GM12873 (cell line): ENCODE measurements around the gene HLF.

Experiments used
- TF ChIP-seq, protein P1 (sequence below): IDR thresholded peaks from 2 replicates; pipeline ENCODE4 v1.5.1; 2012; ENCODE audit warnings: low read depth, mild to moderate bottlenecking, moderate library complexity, low read length, control low read depth; ENCODE audit not compliant: insufficient read depth; ENCODE audit errors: missing control alignments

The HLF gene

DNA sequence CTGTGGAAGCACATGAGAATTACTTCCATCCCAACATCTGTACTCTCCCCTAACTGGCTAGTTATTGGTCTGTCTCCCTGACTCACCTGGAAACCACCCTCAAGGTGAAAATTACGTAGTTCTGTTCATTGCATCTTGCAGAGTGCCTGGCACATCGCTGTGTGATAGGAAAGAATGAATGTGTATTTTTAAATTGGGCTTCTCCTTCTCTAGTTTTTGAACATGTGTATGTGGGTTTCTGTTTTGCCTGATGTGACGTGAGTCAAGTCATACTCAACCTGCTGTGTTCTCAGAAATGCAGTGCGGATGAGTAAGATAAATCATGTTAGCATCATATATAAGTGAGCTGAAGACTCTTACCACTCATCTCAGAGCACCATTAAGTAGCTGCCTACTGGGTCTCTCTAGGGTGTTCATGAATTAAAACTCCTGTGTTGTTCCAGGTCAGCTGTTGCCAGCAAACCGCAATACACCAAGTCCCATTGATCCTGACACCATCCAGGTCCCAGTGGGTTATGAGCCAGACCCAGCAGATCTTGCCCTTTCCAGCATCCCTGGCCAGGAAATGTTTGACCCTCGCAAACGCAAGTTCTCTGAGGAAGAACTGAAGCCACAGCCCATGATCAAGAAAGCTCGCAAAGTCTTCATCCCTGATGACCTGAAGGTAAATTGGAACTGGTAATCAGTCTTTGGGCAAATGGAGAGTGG, 50.2 kb downstream of the HLF start:
- TF ChIP-seq, protein P1, sequence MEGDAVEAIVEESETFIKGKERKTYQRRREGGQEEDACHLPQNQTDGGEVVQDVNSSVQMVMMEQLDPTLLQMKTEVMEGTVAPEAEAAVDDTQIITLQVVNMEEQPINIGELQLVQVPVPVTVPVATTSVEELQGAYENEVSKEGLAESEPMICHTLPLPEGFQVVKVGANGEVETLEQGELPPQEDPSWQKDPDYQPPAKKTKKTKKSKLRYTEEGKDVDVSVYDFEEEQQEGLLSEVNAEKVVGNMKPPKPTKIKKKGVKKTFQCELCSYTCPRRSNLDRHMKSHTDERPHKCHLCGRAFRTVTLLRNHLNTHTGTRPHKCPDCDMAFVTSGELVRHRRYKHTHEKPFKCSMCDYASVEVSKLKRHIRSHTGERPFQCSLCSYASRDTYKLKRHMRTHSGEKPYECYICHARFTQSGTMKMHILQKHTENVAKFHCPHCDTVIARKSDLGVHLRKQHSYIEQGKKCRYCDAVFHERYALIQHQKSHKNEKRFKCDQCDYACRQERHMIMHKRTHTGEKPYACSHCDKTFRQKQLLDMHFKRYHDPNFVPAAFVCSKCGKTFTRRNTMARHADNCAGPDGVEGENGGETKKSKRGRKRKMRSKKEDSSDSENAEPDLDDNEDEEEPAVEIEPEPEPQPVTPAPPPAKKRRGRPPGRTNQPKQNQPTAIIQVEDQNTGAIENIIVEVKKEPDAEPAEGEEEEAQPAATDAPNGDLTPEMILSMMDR = no peak

DNA sequence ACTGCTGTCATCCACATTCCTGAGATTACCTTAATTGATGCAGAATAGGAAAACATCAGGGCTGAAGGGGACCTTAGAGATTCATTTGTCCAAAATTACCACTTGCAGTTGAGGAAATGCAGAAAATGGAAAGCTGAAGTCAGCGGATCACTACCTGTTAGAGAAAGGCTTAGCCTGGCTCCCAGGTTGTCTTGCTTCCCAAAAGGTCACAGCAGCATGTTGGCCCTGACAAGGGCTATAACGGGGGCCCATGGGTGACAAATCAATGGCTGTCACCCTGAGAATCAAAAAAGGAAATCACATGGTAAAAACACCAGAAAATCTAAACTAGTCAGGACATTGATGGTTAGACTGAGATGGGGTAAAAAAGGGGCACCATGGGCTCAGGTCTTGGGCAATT, 51.7 kb downstream of the HLF start:
- TF ChIP-seq, protein P1 = no peak

DNA sequence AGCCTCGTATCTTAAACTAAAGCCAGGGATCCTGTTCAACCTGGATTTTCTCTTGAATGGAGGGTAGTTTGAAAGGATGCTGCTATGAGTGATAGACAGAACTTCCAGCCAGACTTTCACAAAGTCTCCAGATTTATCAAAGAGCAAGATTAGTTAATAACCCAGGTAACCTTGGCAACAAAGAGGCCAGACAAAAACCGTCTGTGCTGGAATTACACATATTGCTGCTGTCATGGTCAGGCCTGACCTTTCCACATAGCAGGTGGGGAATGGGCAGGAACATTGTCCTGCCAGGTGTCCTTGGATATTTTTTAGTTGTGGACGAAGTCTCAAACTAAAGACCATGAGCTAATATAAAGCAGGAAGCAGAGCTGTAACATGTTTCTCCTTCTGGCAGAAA, 52.5 kb downstream of the HLF start:
- TF ChIP-seq, protein P1 = no peak

DNA sequence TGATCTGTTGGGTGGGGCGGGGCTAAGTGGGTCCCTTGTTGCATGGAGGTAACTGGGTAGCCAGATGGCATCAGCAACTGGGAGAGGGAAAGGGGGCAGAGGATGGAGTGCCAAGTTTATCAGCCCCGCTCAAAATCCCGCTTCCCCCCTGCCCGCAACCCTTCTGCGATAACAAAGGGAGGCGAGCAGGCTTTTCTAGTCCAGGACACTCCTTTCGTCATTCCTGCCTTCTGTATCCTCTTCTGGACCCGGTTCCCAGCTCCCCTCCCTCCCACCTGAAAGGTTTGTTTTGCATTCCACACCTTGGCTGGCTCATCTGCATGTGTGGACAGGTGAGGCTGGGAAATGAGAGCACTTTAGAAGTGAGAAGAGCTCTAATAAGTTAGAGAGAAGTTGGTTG, 53.3 kb downstream of the HLF start:
- TF ChIP-seq, protein P1 = no peak

DNA sequence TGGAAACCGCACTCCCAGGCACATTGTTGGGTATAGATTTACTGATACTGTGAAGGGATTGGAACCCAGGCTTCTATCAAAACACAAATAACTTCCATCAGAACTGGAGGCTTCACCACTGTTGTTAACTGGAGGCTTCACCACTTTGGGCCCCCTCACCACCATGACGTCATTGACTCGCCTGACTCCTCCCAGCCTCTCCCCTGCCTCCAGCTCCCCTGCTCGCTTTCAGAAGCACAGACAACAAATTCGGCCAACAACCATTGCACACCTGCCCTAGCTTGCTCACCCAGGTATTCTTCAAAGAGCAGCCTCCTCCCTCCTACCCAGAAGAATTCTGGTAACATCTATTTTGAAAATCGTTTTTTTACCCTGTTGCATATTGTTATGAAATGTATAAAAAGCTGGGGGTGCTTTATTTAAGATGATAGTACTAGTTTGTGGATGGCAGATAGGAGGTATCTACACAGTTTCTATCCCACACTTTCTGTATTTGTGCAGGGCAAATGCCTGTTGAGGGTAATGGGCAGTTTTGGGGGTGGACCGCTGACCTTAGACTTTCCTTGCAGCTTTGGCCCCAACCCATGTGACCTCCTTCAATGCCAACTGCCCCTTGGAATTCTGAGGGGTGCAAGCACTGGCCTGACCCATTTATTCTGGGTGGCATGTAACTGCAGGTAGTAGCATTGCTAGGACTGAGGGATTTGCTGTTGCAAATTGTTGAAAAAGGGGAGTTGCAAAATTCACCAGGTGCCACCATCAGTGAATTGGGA, 54.1 kb downstream of the HLF start:
- TF ChIP-seq, protein P1 = no peak

DNA sequence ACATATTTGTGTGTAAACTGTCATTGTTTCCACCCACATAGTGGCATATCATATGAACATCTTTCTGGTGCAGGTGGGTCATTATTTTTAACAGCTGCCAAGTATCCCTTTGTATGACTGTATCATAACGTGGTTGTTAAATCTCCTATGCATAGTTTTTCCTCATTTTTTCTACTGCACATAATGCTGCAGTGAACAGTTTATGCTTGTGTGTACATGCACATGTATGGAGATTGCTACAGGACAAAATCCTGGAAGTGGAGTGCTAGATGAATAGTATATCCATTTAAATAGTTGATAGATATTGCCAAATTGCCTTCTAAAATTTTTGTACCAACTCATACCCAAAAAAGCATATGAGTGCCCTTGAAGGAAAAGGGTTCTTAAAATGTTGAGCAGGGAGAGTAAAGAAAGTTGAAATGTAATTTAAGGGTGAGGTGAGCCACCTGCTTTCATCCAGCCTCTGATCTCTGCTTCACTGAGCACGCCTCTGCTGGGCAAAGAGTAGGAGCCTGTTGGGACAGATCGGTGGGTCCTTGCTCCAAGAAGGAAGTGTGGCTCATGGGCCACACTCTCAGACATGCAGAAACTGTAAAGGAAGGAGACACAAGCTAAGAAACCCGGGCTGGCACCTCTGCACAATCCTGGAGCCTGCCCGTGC, 55.3 kb downstream of the HLF start:
- TF ChIP-seq, protein P1 = no peak
